SU-DHL-6 (cell line): ENCODE data around the gene MAML1.

Experiments
- CTCF ChIP-seq: fragments of 200-600 bp; sonication (generic); IDR thresholded peaks from one replicate; pipeline ENCODE4 v1.5.1; 2017; ENCODE audit warnings: antibody characterized with exemption, mild to moderate bottlenecking, low read length, moderate library complexity; ENCODE audit not compliant: insufficient read depth, poor library complexity, severe bottlenecking
- EZH2phosphoT487 ChIP-seq: fragments of 200-600 bp; sonication (generic), shearing (Covaris generic); conservative IDR thresholded peaks from 2 replicates; pipeline ENCODE4 v1.6.1; 2018; ENCODE audit warnings: mild to moderate bottlenecking, antibody characterized with exemption, low read length, moderate library complexity, mixed read lengths

GRCh38 chr5:179795049-179795862, 62.6 kb downstream of the MAML1 start:
- TF ChIP-seq CTCF (no peak), EZH2phosphoT487 (no peak)
